Measurements from ENCODE around the gene CD14. TPM values are rescaled to one million over a fixed set of nuclear protein-coding genes. Genes with fewer than 3 reads are reported as not detected.

Gene CD14
- 165 TPM for total RNA-seq
- long read RNA-seq, transcript CD14-201 (2 exons, 1,886 nt): major isoform, 125 of 145 reads
- long read RNA-seq, transcript CD14-203 (3 exons, 882 nt): minor isoform, 7 of 145 reads
- long read RNA-seq, partial matches to known transcripts: 0 of 145 reads
- long read RNA-seq, other reads (novel, unspliced or antisense): 13 of 145 reads

DNA sequence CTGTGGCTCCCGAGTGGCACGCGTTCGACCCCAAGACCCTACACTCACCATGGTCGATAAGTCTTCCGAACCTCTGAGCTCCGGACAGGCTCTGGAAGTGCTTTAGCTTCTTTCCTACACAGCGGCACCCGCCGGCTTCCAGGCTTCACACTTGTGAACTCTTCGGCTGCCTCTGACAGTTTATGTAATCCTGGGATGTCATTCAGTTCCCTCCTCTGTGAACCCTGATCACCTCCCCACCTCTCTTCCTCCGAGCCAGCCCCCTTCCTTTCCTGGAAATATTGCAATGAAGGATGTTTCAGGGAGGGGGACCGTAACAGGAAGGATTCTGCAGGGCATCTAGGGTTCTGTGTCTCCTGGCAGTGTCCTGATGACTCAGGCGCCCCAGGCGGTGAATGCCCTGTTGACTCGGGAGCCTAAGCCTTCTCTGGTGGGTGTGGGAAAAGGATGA, at the start of gene CD14:
Gene CD14 (minus strand): TSS at position 155 of the 451 bp plus-strand sequence. CDS start 104 bp downstream, at position 51.
- Histone ChIP-seq H3K27ac (peak within 1 kb of the TSS; percentile 83), H3K27me3 (ENCODE audit: low read depth) (no peaks in the 10 kb centered on the region), H3K36me3 (no peaks in the 10 kb centered on the region), H3K4me1 (peaks cover 43% of the 10 kb centered on the region), H3K4me3 (peak within 1 kb of the TSS; percentile 67), H3K9me3 (no peaks in the 10 kb centered on the region)
- ATAC-seq (peak; percentile 61 to 64), DNase-seq (peak; percentile 77)
- TF ChIP-seq, protein P1, sequence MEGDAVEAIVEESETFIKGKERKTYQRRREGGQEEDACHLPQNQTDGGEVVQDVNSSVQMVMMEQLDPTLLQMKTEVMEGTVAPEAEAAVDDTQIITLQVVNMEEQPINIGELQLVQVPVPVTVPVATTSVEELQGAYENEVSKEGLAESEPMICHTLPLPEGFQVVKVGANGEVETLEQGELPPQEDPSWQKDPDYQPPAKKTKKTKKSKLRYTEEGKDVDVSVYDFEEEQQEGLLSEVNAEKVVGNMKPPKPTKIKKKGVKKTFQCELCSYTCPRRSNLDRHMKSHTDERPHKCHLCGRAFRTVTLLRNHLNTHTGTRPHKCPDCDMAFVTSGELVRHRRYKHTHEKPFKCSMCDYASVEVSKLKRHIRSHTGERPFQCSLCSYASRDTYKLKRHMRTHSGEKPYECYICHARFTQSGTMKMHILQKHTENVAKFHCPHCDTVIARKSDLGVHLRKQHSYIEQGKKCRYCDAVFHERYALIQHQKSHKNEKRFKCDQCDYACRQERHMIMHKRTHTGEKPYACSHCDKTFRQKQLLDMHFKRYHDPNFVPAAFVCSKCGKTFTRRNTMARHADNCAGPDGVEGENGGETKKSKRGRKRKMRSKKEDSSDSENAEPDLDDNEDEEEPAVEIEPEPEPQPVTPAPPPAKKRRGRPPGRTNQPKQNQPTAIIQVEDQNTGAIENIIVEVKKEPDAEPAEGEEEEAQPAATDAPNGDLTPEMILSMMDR (IDR thresholded peaks at IDR 0.05): peak; percentile 14
- intact Hi-C loops (cut with DNase I): loop anchor here (10.0 kb wide), 1 partner anchor 68 kb away; the partner anchor contains the start of genes APBB3 and SLC35A4

DNA sequence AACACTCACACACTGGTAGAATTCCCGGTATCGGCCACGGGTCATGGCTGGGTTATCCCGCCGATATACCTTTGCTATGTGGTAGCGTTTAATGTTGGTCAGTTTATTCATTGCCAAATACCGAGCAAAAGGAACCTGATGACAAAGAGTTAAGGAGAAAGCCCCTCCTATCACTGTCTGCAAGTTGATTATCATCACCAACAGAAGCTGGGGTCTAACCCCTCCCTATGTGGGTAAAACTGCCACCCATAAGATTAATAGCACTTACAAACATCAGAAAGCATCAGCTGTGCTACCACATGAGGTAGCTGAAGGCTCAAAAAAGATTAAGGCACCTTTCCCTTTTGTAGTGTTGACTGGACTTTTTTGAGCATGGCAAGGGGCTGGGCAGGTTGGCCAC, 46.0 kb upstream of the CD14 start:
- Histone ChIP-seq H3K36me3 (peaks cover 90% of the 10 kb centered on the region), H3K27me3 (ENCODE audit: low read depth) (no peaks in the 10 kb centered on the region), H3K27ac (no peak overlapping the region), H3K4me1 (no peaks in the 10 kb centered on the region), H3K9me3 (no peaks in the 10 kb centered on the region), H3K4me3 (no peak overlapping the region)
- DNase-seq: no peak
- ATAC-seq: no peak
- TF ChIP-seq, protein P1 (IDR thresholded peaks at IDR 0.05): no peak
- intact Hi-C loops (cut with DNase I): no loop called here

DNA sequence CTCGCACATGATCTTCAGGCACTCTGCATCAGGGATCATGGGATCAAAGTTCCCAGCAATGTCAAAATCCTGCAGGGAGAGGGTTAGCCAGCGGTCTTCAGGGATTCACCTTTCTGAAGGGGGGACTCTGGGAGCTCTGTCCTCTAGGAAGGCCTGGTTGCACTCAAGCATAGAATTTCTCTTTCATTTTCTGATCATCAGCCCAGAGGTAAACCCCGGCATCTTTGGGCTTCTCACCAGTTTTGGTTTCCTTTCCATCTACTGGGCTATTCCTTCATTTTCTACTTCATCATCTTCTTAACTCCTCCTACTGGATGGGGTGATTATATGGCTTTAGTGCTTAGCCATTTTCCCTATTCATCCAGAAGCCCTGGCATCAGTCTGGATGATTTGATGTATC, 45.0 kb upstream of the CD14 start:
- ATAC-seq (no peak), DNase-seq (no peak)
- no peaks in the 10 kb centered on the region for H3K9me3 ChIP-seq
- peaks cover 99% of the 10 kb centered on the region for H3K36me3 ChIP-seq
- H3K27me3 ChIP-seq (ENCODE audit: low read depth): no peaks in the 10 kb centered on the region
- H3K4me1 ChIP-seq: no peaks in the 10 kb centered on the region
- H3K27ac ChIP-seq: no peak overlapping the region
- TF ChIP-seq, protein P1 (IDR thresholded peaks at IDR 0.05): no peak
- intact Hi-C loops (cut with DNase I): no loop called here
- H3K4me3 ChIP-seq: no peak overlapping the region

DNA sequence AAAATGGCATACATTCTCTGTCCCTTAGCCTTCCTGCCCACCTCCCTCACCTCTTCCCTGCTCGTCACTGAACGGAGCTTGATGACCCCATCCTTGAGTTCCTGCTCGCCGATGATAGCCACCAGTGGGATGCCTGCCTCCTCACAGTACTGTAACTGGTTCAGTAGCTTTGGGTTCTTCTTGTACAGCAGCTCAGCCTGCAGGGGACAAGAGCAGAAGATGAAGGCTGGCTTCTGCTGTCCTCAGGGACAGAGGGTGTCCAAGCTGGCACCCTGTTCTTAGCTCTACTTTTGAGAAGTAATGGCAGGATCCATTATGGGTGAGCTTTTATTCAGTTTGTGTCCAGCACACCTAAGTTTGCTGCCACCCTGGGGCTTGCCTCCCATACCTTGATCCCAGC, 41.7 kb upstream of the CD14 start:
- H3K36me3 ChIP-seq: peaks cover 93% of the 10 kb centered on the region
- no peak for ATAC-seq
- no peak overlapping the region for H3K27ac ChIP-seq
- TF ChIP-seq, protein P1 (IDR thresholded peaks at IDR 0.05): no peak
- intact Hi-C loops (cut with DNase I): no loop called here
- H3K27me3 ChIP-seq (ENCODE audit: low read depth): no peaks in the 10 kb centered on the region
- no peaks in the 10 kb centered on the region for H3K9me3 ChIP-seq
- no peak for DNase-seq
- H3K4me1 ChIP-seq: no peaks in the 10 kb centered on the region
- H3K4me3 ChIP-seq: no peak overlapping the region

DNA sequence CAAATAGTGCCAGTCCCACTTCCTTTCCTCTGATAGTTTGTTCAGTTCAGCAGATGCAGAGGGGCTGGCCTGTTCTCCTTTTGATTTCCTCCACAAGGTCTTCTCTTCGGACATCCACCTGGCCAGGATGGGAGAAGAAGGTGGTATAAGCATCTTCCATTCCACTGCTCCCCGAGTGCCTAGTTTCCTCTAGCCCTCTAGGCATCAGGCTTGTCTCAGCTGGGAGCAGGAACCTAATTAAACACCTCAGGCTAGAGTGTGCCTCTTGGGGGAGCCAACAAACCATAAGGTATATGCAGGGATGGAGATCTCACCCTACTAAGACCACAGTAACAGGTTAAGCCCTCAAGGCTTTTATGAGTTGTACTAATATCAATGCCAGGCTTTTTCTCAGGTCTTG, 41.2 kb upstream of the CD14 start:
- Histone ChIP-seq H3K27ac (no peak overlapping the region), H3K9me3 (no peaks in the 10 kb centered on the region), H3K4me3 (no peak overlapping the region), H3K27me3 (ENCODE audit: low read depth) (no peaks in the 10 kb centered on the region), H3K36me3 (peaks cover 93% of the 10 kb centered on the region), H3K4me1 (no peaks in the 10 kb centered on the region)
- no peak for DNase-seq
- ATAC-seq: no peak
- TF ChIP-seq, protein P1 (IDR thresholded peaks at IDR 0.05): no peak
- intact Hi-C loops (cut with DNase I): no loop called here

Measured in lower lobe of right lung (tissue), 2 donors.